Measurements from ENCODE around the gene ZGPAT.

Gene ZGPAT

DNA sequence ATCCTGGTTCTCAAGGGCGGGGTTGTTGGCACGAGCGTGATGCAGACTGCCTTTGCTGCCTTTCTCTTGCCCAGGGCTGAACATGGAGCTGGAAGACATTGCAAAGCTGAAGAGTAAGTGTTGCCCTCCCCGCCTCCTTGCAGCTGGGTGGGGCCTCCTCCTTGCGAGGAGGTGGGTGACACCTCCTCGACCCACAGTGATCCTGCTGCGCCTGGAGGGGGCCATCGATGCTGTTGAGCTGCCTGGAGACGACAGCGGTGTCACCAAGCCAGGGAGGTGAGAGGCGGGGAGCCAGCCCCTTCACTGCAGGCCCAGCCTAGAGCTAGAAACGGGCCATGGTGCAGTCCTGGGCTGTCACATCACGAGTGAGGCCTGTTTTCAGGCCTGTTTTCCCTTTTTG is 29.8 kb upstream of the ZGPAT start:
- in situ Hi-C loops (cut with MboI; ENCODE audit: low sequenced_read_pairs), result no loop called here

GRCh38 chr20:63678667-63679465 is 29.0 kb upstream of the ZGPAT start:
- in situ Hi-C loops (cut with MboI; ENCODE audit: low sequenced_read_pairs), result no loop called here

GRCh38 chr20:63679799-63680305 is 28.0 kb upstream of the ZGPAT start:
- in situ Hi-C loops (cut with MboI; ENCODE audit: low sequenced_read_pairs), result no loop called here

GRCh38 chr20:63680427-63680826 is 27.4 kb upstream of the ZGPAT start:
- in situ Hi-C loops (cut with MboI; ENCODE audit: low sequenced_read_pairs), result no loop called here

DNA sequence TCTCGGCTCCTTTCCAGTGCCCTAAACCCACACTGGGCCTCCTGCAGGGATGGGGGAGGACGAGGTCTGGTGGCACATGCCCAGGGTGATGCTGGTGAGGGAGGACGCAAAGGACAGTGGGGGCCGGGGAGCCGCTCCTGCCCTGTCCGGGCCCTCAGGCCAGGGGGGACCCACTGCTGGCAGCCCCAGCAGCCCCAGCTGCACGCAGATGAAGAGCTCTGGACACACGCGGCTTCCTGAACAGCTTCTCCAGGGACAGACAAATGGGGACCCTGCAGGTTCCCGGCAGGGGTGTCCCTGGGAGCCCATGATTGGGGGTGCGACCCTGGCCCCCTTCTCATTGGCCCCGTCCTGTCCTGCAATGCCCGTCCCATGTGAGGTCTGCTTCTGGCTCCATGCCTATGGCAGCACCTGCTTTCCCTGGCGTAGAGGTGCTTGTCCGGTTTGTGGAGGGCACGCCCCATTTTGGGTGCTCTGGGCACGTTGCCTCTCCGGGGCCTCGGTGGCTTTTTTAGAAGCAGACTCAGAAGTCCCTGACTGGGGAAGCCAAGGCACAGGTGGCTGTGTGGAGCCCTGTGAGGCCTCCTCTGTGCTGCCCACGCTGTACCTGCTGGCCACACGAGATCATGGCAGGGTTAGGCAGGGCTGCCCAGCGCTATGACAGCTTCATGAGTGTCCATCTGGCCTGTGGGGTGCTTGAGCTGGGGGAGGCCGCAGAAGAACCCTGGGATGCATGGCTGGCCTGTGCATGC is 26.8 kb upstream of the ZGPAT start:
- in situ Hi-C loops (cut with MboI; ENCODE audit: low sequenced_read_pairs), result no loop called here

DNA sequence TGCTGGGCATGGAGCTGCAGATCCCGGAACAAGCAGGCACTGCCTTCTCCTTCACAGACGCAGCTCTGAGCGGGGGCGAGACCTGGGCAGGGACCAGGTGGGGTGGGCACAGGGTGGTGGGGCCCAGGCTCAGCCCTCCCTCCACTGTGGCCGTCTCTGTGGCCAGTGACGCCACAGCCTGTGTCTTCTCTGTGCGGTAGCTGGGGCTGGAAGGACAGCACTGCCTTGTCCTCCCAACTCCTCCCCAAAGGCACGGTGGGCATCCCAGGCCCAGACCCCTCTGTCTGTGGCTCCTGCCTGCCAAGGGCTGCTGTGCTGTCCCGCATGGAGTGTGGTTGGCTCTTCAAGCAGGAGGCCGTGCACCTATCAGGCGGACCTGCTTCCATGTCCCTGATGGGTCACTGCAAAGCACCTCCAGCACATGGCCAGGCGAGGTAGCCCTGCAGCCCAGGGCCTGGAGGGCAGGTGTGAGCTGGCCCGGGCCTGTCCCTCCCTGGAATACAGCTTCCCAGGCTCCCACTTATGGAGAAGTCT is 26.2 kb upstream of the ZGPAT start:
- in situ Hi-C loops (cut with MboI; ENCODE audit: low sequenced_read_pairs), result no loop called here

DNA sequence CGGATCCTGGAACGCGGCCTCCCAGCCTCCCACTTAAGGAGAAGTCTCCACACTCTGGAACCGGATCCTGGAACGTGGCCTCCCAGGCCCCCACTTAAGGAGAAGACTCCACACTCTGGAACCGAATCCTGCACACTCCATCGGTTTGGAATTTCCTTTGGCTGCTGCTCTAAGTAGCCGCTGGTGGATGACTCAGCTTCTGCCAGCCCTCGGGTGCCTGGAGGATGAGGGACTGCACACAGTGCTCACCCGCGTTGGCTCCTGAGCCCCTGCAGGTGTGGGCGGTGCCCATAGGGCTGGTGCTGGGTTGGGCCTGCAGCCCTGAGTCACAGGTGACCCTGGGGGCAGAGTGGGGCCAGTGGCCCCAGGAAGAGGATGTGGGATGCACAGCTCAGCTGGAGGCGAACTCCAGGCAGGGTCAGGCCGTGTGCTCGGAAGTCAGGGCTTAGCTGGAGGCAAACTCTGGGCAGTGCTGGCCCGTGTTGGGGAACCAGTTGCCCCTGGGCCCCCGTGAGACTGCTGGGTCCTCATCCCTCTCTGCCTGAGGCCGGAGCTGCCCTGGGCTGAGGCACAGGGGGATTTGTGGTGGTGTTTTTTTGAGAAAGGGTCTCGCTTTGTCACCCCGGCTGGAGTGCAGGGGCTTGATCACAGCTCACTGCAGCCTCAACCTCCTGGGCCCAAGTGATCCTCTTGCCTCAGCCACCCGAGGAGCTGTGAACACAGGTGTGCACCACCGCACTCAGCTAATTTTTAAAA is 25.3 kb upstream of the ZGPAT start:
- in situ Hi-C loops (cut with MboI; ENCODE audit: low sequenced_read_pairs), result no loop called here

DNA sequence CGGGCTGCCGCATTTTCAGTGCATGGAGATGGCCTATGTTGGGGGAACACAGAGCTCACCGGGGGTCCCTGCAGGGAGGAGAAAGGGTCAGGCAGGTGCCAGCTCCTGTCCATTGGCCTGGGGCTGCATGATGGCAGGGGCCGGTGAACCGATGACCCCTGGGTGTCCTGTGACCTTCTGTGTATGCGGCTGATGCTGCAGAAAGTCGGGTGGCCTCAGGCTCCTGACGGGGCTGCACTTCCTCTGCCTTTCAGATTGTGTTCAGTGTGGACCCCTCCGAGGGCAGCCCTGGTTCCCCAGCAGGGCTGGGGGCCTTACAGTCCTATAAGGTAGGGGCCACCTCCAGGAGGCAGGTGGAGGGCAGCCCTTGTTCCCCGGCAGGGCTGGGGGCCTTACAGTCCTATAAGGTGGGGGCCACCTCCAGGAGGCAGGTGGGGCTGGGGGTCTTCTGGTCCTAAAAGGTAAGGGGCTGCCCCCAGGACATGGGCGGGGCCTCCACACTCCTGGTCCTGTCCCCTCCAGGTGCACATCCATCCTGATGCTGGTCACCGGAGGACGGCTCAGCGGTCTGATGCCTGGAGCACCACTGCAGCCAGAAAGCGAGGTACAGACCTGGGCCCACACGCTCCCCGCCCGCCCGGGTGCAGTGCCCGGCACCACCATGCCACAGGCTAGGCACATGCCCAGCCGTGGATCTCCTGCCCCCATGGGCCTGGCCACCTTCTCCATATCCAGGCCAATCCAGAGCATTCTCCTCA is 22.4 kb upstream of the ZGPAT start:
- in situ Hi-C loops (cut with MboI; ENCODE audit: low sequenced_read_pairs), result no loop called here

- in situ Hi-C loops (cut with MboI; ENCODE audit: low sequenced_read_pairs), result no loop called here
These were observed 21.7 kb upstream of the ZGPAT start for GRCh38 chr20:63686094-63686491.

GRCh38 chr20:63686492-63687321 is 21.1 kb upstream of the ZGPAT start:
- in situ Hi-C loops (cut with MboI; ENCODE audit: low sequenced_read_pairs), result no loop called here

GRCh38 chr20:63687419-63688178 is 20.2 kb upstream of the ZGPAT start:
- in situ Hi-C loops (cut with MboI; ENCODE audit: low sequenced_read_pairs), result no loop called here

DNA sequence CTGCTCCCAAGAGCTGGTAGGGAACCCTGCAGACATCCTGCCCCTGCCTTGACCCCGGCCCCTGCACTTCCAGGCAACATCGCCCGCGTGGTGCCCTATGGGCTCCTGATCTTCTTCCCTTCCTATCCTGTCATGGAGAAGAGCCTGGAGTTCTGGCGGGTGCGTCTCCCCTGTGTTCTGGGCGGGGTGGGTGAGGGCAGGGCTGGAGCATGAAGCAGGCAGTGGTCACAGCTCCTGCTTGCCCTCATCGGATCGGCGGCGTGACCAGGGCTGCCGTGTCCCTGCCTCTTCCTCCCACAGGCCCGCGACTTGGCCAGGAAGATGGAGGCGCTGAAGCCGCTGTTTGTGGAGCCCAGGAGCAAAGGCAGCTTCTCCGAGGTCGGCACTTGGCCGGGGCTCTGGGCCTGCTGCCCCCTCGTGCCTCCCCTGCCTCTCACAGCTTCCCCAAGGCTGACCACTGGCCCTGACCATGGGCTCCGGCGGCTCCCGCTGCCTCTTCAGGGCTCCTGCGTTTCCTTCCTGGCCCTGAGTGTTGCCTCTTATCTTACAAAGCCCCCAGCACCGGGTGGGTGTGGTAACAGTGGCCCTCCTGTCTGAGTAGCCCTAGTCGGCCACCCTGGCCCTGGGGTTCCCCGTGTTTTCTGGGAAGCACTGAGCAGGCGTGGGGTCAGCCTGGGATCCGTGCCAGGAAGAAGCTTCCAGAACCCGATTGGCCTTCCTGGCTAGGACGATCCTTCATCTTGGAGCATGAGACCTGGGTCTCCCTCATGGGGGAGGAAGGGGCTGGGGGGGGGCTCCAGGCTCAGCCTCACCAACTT is 19.4 kb upstream of the ZGPAT start:
- in situ Hi-C loops (cut with MboI; ENCODE audit: low sequenced_read_pairs), result no loop called here

DNA sequence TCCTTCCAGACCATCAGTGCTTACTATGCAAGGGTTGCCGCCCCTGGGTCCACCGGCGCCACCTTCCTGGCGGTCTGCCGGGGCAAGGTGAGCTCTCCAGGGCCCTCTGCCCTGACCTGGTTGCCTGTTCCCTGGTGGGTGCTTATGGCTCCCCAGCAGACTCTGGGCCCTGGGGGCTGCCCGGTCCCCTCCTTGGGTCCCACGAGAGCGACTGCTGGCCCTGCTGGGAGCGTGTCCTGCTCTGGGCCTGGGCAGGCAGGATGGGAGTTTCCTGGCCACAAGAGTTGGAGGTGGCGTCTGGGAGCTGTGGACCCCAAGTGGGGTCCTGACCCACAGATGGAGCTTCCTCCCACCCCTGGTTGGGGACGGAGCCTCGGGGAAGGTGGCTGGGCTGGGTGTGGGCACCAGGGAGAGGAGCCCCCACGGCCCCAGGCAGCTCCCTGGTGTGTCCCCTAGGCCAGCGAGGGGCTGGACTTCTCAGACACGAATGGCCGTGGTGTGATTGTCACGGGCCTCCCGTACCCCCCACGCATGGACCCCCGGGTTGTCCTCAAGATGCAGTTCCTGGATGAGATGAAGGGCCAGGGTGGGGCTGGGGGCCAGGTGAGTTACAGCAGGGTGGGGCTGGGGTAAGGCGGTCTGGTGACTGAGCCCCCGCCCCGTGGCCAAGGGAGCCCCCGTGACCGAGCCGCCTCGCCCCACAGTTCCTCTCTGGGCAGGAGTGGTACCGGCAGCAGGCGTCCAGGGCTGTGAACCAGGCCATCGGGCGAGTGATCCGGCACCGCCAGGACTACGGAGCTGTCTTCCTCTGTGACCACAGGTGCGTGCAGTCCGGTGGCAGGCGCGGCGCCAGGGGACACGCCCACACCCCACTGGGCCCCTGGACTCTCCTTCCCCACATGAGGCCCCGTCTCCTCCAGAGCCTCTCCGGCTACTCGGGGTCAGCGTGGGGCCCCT is 18.5 kb upstream of the ZGPAT start:
- in situ Hi-C loops (cut with MboI; ENCODE audit: low sequenced_read_pairs), result no loop called here

DNA sequence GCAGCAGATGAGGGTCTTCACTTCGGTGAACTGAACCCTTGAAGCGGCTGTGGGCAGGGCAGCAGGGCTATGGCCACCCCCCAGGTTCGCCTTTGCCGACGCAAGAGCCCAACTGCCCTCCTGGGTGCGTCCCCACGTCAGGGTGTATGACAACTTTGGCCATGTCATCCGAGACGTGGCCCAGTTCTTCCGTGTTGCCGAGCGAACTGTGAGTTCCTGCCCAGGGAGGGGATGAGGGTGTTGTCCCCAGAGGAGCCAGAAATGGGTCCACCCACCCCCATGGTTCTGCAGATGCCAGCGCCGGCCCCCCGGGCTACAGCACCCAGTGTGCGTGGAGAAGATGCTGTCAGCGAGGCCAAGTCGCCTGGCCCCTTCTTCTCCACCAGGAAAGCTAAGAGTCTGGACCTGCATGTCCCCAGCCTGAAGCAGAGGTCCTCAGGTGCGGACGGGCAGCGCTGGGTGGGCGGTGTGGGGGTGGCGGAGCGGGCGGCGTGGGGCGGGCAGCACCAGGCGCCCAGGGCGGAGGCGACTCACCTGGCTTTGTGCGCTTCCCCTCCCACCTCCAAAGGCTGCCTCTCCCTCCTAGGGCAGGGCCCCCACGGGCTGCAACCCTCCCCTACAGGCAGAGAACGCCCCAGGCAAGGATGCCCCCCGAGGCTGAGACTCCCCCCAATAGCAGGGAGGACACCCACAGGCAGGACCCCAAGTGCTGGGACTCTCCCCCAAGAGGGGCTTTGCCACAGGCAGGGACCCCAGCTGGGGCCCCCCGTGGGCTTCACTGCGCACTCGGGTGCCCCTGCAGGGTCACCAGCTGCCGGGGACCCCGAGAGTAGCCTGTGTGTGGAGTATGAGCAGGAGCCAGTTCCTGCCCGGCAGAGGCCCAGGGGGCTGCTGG is 17.6 kb upstream of the ZGPAT start:
- in situ Hi-C loops (cut with MboI; ENCODE audit: low sequenced_read_pairs), result no loop called here

DNA sequence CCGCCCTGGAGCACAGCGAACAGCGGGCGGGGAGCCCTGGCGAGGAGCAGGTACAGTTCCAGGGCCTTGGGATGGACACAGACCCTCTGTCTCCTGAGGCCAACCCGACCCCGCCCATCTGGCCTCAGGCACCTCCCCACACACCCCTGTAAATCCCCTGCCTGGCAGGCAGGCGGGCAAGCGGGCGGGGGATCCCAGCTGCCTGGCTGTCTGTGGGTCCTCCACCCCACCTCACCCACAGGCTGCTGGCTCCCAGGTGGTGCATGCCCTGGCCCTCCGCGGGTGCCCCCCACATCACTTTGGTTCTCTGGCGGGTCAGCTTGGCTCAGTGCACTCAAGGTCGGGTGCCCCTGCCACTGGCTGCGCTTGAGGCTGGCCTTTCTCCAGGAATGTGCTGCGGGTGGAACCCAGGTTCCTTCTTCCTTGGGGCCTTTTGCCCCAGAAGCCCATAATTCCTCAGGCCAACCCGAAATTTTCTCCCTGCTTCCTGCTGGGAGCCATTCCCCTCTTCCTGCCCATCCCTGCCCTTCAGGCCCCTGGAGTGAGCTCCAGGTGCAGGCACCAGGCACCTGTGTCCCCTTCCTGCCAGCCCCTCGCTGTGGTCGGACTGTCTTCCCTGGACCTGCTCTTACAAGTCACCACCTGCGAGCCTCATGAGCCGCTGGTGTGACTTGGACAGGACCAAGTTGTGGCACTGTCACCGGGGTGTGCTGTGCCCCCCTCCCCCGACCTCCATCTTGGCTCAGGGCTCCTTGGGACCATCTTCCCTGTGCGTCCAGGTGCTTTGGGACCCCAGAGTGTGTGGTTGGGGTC is 16.7 kb upstream of the ZGPAT start:
- in situ Hi-C loops (cut with MboI; ENCODE audit: low sequenced_read_pairs), result no loop called here
